OCI-M1 (cell line): ENCODE measurements around the gene RRP9.

ENCODE experiments used
- DNase-seq: peaks from one replicate; lab custom pipeline; 2025; lab: John Stamatoyannopoulos, UW

The RRP9 gene

GRCh38 chr3:51971350-51971749, 29.6 kb upstream of the RRP9 start:
- DNase-seq: no peak

- no peak for DNase-seq
These were observed 29.0 kb upstream of the RRP9 start for GRCh38 chr3:51970606-51971300.

- DNase-seq: no peak
These were observed 28.1 kb upstream of the RRP9 start for GRCh38 chr3:51969841-51970240.

- no peak for DNase-seq
These were observed 27.4 kb upstream of the RRP9 start for GRCh38 chr3:51968883-51969678.

GRCh38 chr3:51968170-51968775, 26.6 kb upstream of the RRP9 start:
- DNase-seq: no peak

GRCh38 chr3:51967384-51968169, 25.9 kb upstream of the RRP9 start, which contains the start of gene PCBP4:
Gene PCBP4, minus strand, starts transcription at chr3:51967454. Its CDS starts 6,214 bp downstream, at chr3:51961240.
- peak; percentile 22 for DNase-seq

GRCh38 chr3:51966922-51967383, 25.2 kb upstream of the RRP9 start:
- no peak for DNase-seq

- DNase-seq: no peak
These were observed 24.8 kb upstream of the RRP9 start for GRCh38 chr3:51966486-51966885.

GRCh38 chr3:51966016-51966415, 24.3 kb upstream of the RRP9 start:
- no peak for DNase-seq

- no peak for DNase-seq
These were observed 22.8 kb upstream of the RRP9 start for GRCh38 chr3:51964521-51964920.

GRCh38 chr3:51963951-51964451, 22.3 kb upstream of the RRP9 start:
- no peak for DNase-seq

- no peak for DNase-seq
These were observed 21.3 kb upstream of the RRP9 start for GRCh38 chr3:51962854-51963530.

GRCh38 chr3:51961602-51962569, 20.2 kb upstream of the RRP9 start:
- DNase-seq: no peak

- DNase-seq: no peak
These were observed 19.3 kb upstream of the RRP9 start for GRCh38 chr3:51961011-51961410.

GRCh38 chr3:51960386-51960785, 18.7 kb upstream of the RRP9 start:
- DNase-seq: no peak

- no peak for DNase-seq
These were observed 17.9 kb upstream of the RRP9 start for GRCh38 chr3:51959651-51960050.

GRCh38 chr3:51958603-51959521, 17.2 kb upstream of the RRP9 start:
- no peak for DNase-seq

GRCh38 chr3:51957520-51958205, 16.0 kb upstream of the RRP9 start:
- no peak for DNase-seq
